OCI-LY3 (cell line): ENCODE measurements around the gene GBP1.
"Not testable (repeated sequence)": the region's sequence is repeated elsewhere in the genome, so short reads cannot be mapped to it uniquely, and the experiment has no call there.

Experiments
- H2AFZ ChIP-seq: fragments of 200-600, 300-600 bp; shearing (Covaris generic); 2 replicates; pipeline ENCODE4 v1.6.0; 2014; ENCODE audit warnings: antibody characterized with exemption, low read depth, low read length
- H3K27ac ChIP-seq: fragments of 200-600, 300-600 bp; sonication (generic); 2 replicates; pipeline ENCODE4 v1.5.1; 2014; ENCODE audit warnings: mild to moderate bottlenecking, low read length, moderate library complexity, mixed read lengths
- H3K27me3 ChIP-seq: fragments of 200-600, 300-600 bp; sonication (generic); 2 replicates; pipeline ENCODE4 v1.6.1; 2014; ENCODE audit warnings: low read depth, low read length, mixed read lengths
- H3K36me3 ChIP-seq: fragments of 200-600, 300-600 bp; sonication (generic); replicated peaks from 2 replicates; pipeline ENCODE3; 2014; ENCODE audit warnings: low read depth, low read length, mixed read lengths
- H3K4me1 ChIP-seq: fragments of 300-600, 200-600 bp; sonication (generic); 2 replicates; pipeline ENCODE4 v1.6.1; 2014; ENCODE audit warnings: low read length, mixed read lengths
- H3K4me2 ChIP-seq: fragments of 200-600, 300-600 bp; sonication (generic); 2 replicates; pipeline ENCODE4 v1.6.1; 2014; ENCODE audit warnings: low read length, mixed read lengths
- H3K4me3 ChIP-seq: fragments of 300-600, 200-600 bp; sonication (generic); 2 replicates; pipeline ENCODE4 v1.5.1; 2014; ENCODE audit warnings: antibody characterized with exemption, mild to moderate bottlenecking, low read length, moderate library complexity
- H3K79me2 ChIP-seq: fragments of 300-600, 200-600 bp; shearing (Covaris generic); 2 replicates; pipeline ENCODE4 v1.6.1; 2014; ENCODE audit warnings: mild to moderate bottlenecking, low read length, mixed read lengths
- H3K9ac ChIP-seq: fragments of 300-600, 200-600 bp; shearing (Covaris generic); 2 replicates; pipeline ENCODE4 v1.6.0; 2014; ENCODE audit warnings: mild to moderate bottlenecking, low read length, moderate library complexity
- H3K9me3 ChIP-seq: fragments of 200-600, 300-600 bp; shearing (Covaris generic); 2 replicates; pipeline ENCODE4 v1.6.1; 2014; ENCODE audit warnings: low read length, mixed read lengths; ENCODE audit not compliant: insufficient read depth
- H4K20me1 ChIP-seq: fragments of 200-600, 300-600 bp; sonication (generic); 2 replicates; pipeline ENCODE4 v1.6.1; 2016; ENCODE audit warnings: low read length, mixed read lengths; ENCODE audit not compliant: insufficient read depth
- EZH2phosphoT487 ChIP-seq: fragments of 200-600 bp; shearing (Covaris generic); IDR thresholded peaks from 2 replicates; pipeline ENCODE4 v1.6.1; 2018; ENCODE audit warnings: antibody characterized with exemption, mixed run types, low read depth
- TF ChIP-seq, protein P1 (sequence below): fragments of 200-600, 300-600 bp; sonication (generic); IDR thresholded peaks from 2 replicates; pipeline ENCODE4 v1.5.1; 2014; ENCODE audit warnings: antibody characterized with exemption, low read length, low read depth

Gene GBP1

DNA sequence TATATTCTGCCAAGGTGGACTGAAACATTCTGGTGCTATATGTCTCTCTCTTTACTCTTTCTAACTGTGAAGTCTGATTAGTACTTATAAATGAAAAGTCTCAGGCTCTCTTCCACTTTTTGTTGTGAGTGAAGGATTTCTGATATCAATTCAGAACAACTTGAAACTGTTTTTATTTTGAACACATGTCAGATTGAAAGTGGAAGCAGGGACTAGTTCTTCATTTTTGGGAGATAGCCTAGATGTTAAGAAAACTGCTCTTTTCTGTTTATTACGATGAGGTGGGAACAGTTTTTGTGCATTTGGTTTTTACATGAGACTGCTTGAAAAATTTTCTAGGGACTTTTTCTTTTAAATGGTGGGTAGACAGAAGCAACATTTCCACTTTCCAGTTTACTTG lies 27.8 kb downstream of the GBP1 start:
- Histone ChIP-seq H3K79me2 (no peaks in the 10 kb centered on the region), H3K4me3 (no peak overlapping the region), H3K36me3 (peaks cover 7% of the 10 kb centered on the region), H2AFZ (no peak overlapping the region), H3K27ac (peak overlapping the region; percentile 72), H3K4me1 (peaks cover 47% of the 10 kb centered on the region), H3K9ac (no peak overlapping the region), H3K4me2 (peak overlapping the region; percentile 41), H4K20me1 (no peaks in the 10 kb centered on the region), H3K27me3 (no peaks in the 10 kb centered on the region), H3K9me3 (peaks cover 5% of the 10 kb centered on the region; the same call in 1 of the 2 replicates)
- TF ChIP-seq, protein P1, sequence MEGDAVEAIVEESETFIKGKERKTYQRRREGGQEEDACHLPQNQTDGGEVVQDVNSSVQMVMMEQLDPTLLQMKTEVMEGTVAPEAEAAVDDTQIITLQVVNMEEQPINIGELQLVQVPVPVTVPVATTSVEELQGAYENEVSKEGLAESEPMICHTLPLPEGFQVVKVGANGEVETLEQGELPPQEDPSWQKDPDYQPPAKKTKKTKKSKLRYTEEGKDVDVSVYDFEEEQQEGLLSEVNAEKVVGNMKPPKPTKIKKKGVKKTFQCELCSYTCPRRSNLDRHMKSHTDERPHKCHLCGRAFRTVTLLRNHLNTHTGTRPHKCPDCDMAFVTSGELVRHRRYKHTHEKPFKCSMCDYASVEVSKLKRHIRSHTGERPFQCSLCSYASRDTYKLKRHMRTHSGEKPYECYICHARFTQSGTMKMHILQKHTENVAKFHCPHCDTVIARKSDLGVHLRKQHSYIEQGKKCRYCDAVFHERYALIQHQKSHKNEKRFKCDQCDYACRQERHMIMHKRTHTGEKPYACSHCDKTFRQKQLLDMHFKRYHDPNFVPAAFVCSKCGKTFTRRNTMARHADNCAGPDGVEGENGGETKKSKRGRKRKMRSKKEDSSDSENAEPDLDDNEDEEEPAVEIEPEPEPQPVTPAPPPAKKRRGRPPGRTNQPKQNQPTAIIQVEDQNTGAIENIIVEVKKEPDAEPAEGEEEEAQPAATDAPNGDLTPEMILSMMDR = no peak
- no peak for TF ChIP-seq EZH2phosphoT487

DNA sequence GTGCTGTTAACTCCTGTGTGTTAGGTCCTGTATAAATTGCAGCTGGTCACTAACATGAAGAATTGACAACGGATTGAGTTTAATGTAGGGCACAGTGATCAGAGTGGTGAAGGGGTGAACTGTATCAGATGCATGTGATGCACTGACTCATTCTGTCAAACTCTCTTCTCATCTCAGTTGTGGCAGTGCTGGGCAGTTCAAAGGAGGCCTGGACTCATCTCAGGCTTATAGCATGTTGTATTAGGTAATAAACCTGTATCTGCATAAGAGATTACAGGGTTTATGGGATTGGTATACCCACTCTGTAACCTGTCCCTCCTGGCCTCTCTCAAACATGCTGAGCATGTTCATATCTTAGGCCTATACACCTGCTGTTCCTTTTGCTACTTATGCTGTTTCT lies 29.9 kb downstream of the GBP1 start:
- Histone ChIP-seq H3K4me2 (no peak overlapping the region), H3K4me3 (no peak overlapping the region), H3K9me3 (no peaks in the 10 kb centered on the region), H3K36me3 (no peaks in the 10 kb centered on the region), H3K79me2 (no peaks in the 10 kb centered on the region), H3K27me3 (no peaks in the 10 kb centered on the region), H2AFZ (no peak overlapping the region), H3K9ac (no peak overlapping the region), H3K4me1 (peaks cover 32% of the 10 kb centered on the region), H3K27ac (no peak overlapping the region), H4K20me1 (no peaks in the 10 kb centered on the region)
- TF ChIP-seq EZH2phosphoT487 = no peak
- TF ChIP-seq, protein P1 = no peak

DNA sequence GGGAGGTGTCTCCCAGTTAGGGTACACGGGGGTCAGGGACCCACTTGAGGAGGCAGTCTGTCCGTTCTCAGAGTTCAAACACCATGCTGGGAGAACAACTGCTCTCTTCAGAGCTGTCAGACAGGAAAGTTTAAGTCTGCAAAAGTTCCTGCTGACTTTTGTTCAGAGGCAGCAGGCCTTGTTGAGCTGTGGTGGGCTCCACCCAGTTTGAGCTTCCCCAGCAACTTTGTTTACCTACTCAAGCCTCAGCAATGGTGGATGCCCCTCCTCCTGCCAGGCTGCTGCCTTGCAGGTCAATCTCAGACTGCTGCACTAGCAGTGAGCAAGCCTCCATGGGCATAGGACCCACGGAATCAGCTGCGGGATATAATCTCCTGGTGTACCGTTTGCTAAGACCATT lies 31.0 kb downstream of the GBP1 start:
- H3K36me3 ChIP-seq, H3K4me3 ChIP-seq, H4K20me1 ChIP-seq, H3K27ac ChIP-seq, H2AFZ ChIP-seq, H3K9ac ChIP-seq, H3K27me3 ChIP-seq, H3K9me3 ChIP-seq, H3K79me2 ChIP-seq, H3K4me2 ChIP-seq: not testable (repeated sequence)
- peaks cover 25% of the 10 kb centered on the region for H3K4me1 ChIP-seq

DNA sequence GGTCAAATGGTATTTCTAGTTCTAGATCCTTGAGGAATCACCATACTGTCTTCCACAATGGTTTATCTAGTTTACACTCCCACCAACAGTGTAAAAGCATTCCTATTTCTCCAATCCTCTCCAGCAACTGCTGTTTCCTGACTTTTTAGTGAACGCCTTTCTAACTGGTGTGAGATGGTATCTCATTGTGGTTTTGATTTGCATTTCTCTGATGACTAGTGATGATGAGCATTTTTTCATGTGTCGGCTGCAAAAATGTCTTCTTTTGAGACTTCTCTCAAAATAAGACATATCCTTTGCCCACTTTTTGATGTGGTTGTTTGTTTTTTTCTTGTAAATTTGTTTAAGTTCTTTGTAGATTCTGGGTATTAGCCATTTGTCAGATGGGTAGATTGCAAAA lies 36.0 kb downstream of the GBP1 start:
- not testable (repeated sequence) for H3K27me3 ChIP-seq, H3K27ac ChIP-seq, H2AFZ ChIP-seq, H3K4me3 ChIP-seq, H3K4me1 ChIP-seq, H3K36me3 ChIP-seq, H3K9ac ChIP-seq, H4K20me1 ChIP-seq, H3K4me2 ChIP-seq, H3K79me2 ChIP-seq, H3K9me3 ChIP-seq

DNA sequence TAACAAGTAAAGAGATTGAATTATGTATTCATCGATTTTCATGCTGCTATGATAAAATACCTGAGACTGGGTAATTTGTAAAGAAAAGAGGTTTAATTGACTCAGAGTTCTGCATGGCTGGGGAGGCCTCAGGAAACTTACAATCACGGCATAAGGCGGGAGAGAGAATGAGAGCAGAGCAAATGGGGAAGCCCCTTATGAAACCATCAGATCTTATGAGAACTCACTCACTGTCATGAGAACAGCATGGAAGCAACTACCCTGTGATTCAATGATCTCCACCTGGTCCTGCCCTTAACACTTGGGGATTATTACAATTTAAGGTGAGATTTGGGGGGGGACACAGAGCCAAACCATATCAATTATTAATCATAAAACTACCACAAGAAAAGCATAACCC lies 39.1 kb downstream of the GBP1 start:
- no peaks in the 10 kb centered on the region for H3K9me3 ChIP-seq
- no peaks in the 10 kb centered on the region for H3K79me2 ChIP-seq
- peaks cover 4% of the 10 kb centered on the region for H3K36me3 ChIP-seq
- H3K4me1 ChIP-seq = peaks cover 14% of the 10 kb centered on the region
- H3K4me3 ChIP-seq = no peak overlapping the region
- H3K4me2 ChIP-seq = no peak overlapping the region
- TF ChIP-seq, protein P1 = no peak
- no peak for TF ChIP-seq EZH2phosphoT487
- H3K9ac ChIP-seq = no peak overlapping the region
- no peak overlapping the region for H3K27ac ChIP-seq
- H2AFZ ChIP-seq = no peak overlapping the region
- no peaks in the 10 kb centered on the region for H3K27me3 ChIP-seq
- H4K20me1 ChIP-seq = no peaks in the 10 kb centered on the region
